Body of pancreas (tissue), 4 donors: ENCODE data around the gene TRIM5. TPM values are rescaled to one million over a fixed set of nuclear protein-coding genes. Genes with fewer than 3 reads are reported as not detected.

Source experiments
- ATAC-seq: fragments of 150-250 bp; one replicate; pipeline ENCODE4 v1.9.1; 2016
- DNase-seq, 4 donors: peaks; one replicate each; pipeline ENCODE4 v3.0.0-alpha.2; 2019
- H3K27ac ChIP-seq, 4 donors: fragments of 200-600 bp; sonication (generic); 1 replicate in 3 of 4; 2 replicates in 1 of 4; pipeline versions ENCODE4 v1.5.1 to v1.6.1; 2016 to 2019; ENCODE audit warnings: mild to moderate bottlenecking in 1 of 4, mixed read lengths in 1 of 4, moderate library complexity in 1 of 4
- H3K27me3 ChIP-seq, 2 donors: fragments of 200-600 bp; sonication (generic); one replicate each; pipeline ENCODE4 v1.6.0; 2016; ENCODE audit warnings: mild to moderate bottlenecking in 1 of 2
- H3K36me3 ChIP-seq, 2 donors: fragments of 200-600 bp; sonication (generic); replicated peaks in 1 of 2; 2 replicates each; pipeline ENCODE4 v1.5.1; 2016; ENCODE audit warnings: low read depth in 2 of 2; ENCODE audit not compliant: insufficient read depth in 1 of 2
- H3K4me1 ChIP-seq: fragments of 200-600 bp; sonication (generic); one replicate; pipeline ENCODE4 v1.6.0; 2016
- H3K4me3 ChIP-seq, 2 donors: fragments of 200-600 bp; sonication (generic); 1 replicate in 1 of 2; 2 replicates in 1 of 2; pipeline ENCODE4 v1.5.1; 2016 to 2019
- H3K9me3 ChIP-seq, 3 donors: fragments of 200-600 bp; sonication (generic); 1 replicate in 2 of 3; 2 replicates in 1 of 3; pipeline ENCODE4 v1.5.1; 2016
- POLR2A ChIP-seq, 3 donors: fragments of 450-650 bp; IDR thresholded peaks; one replicate each; pipeline ENCODE4 v1.6.1; 2016; ENCODE audit warnings: antibody characterized with exemption in 3 of 3, mild to moderate bottlenecking in 2 of 3
- WGBS, 2 donors: methylation state at CpG; one replicate each; pipeline ENCODE4 v1.1.5; 2017; 5-methylcytosine and 5-hydroxymethylcytosine counted together
- intact Hi-C: fragments of 100-400 bp; cut with DNase I; formaldehyde crosslinking; loops from one replicate; pipeline ENCODE4 v1.15.1; 2023
- total RNA-seq, 2 donors: library from RNA; depleted of rRNA; stranded (reverse); fragments of >200 nt; gene quantifications; one replicate each; pipeline ENCODE4 v1.1.0, GENCODE V29; 2016
- TF ChIP-seq, protein P1 (sequence below), 7 experiments: fragments of 450-650 bp in 4 of 7; fragments of 200-600 bp in 3 of 7; sonication (generic) in 3 of 7; IDR thresholded peaks; one replicate each; pipeline ENCODE4 v1.5.1; 2016 to 2019; ENCODE audit warnings: antibody characterized with exemption in 7 of 7

The TRIM5 gene
- total RNA-seq, 2 donors from 2014 or later, result 18.7 to 25.1 TPM

DNA sequence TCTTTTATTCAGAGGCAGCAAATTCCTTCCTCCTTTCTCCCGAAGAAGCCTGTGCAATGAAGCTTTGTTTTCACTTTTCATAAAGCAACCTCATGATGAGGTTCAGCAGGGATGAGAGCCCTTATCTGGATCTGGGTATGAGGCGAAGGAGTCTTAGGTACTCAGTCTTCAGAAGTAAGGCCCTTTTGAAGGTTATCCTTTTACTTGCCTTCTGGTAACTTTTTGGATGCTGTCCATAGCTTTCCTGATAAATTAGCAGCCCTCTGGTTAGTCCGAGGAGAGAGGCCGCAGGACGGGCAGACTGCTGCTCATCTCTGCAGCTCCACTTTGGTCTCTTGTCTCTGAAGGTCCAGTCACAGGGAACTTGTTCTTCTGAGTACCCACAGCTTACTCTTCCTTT is 5.9 kb upstream of the TRIM5 start:
- Histone ChIP-seq H3K4me1 (peaks cover 7% of the 10 kb centered on the region), H3K36me3 (no peaks in the 10 kb centered on the region), H3K27me3 (no peaks in the 10 kb centered on the region), H3K9me3 (no peaks in the 10 kb centered on the region), H3K4me3 (no peak overlapping the region), H3K27ac (peak overlapping the region in 3 of 4 donors; percentile 39 to 84 (median 83))
- TF ChIP-seq, protein P1, sequence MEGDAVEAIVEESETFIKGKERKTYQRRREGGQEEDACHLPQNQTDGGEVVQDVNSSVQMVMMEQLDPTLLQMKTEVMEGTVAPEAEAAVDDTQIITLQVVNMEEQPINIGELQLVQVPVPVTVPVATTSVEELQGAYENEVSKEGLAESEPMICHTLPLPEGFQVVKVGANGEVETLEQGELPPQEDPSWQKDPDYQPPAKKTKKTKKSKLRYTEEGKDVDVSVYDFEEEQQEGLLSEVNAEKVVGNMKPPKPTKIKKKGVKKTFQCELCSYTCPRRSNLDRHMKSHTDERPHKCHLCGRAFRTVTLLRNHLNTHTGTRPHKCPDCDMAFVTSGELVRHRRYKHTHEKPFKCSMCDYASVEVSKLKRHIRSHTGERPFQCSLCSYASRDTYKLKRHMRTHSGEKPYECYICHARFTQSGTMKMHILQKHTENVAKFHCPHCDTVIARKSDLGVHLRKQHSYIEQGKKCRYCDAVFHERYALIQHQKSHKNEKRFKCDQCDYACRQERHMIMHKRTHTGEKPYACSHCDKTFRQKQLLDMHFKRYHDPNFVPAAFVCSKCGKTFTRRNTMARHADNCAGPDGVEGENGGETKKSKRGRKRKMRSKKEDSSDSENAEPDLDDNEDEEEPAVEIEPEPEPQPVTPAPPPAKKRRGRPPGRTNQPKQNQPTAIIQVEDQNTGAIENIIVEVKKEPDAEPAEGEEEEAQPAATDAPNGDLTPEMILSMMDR (IDR thresholded peaks at IDR 0.05), result no peak
- TF ChIP-seq POLR2A (IDR thresholded peaks at IDR 0.05), result no peak
- WGBS, 2 donors, result 40 to 51% methylated on average over 5 of the region's 5 CpGs
- DNase-seq (no peak), ATAC-seq (no peak)
- intact Hi-C loops, result no loop called here

- Histone ChIP-seq H3K27ac (peak overlapping the region in 3 of 4 donors; percentile 39 to 84 (median 83)), H3K9me3 (no peaks in the 10 kb centered on the region), H3K27me3 (no peaks in the 10 kb centered on the region), H3K4me1 (peaks cover 9% of the 10 kb centered on the region), H3K4me3 (no peak overlapping the region), H3K36me3 (no peaks in the 10 kb centered on the region)
- no peak for TF ChIP-seq POLR2A (IDR thresholded peaks at IDR 0.05)
- TF ChIP-seq, protein P1 (IDR thresholded peaks at IDR 0.05), result no peak
- WGBS, 2 donors, result 38 to 42% methylated on average over 5 of the region's 5 CpGs
- ATAC-seq (peak; percentile 45), DNase-seq (no peak)
- intact Hi-C loops, result no loop called here
Measured at GRCh38 chr11:5690216-5690615, 5.3 kb upstream of the TRIM5 start.

GRCh38 chr11:5689551-5689983 is 4.7 kb upstream of the TRIM5 start, which contains the start of gene TRIM22:
Gene TRIM22, plus strand, starts transcription at chr11:5689790. Its CDS starts 6,443 bp downstream, at chr11:5696233.
- 20 to 33% methylated on average over 2 of the region's 2 CpGs for whole genome bisulfite sequencing, 2 donors
- TF ChIP-seq, protein P1 (IDR thresholded peaks at IDR 0.05), result no peak
- TF ChIP-seq POLR2A (IDR thresholded peaks at IDR 0.05), result peak in 1 of 3 donors; percentile 25
- H3K4me3 ChIP-seq, result no peak within 1 kb of the TSS
- ATAC-seq, result peak; percentile 19
- peaks cover 11% of the 10 kb centered on the region for H3K4me1 ChIP-seq
- peak in 1 of 4 donors; percentile 39 for DNase-seq
- peak within 1 kb of the TSS in 3 of 4 donors; percentile 39 to 84 (median 83) for H3K27ac ChIP-seq
- intact Hi-C loops, result no loop called here
- no peaks in the 10 kb centered on the region for H3K27me3 ChIP-seq
- no peaks in the 10 kb centered on the region for H3K36me3 ChIP-seq
- H3K9me3 ChIP-seq, result no peaks in the 10 kb centered on the region

DNA sequence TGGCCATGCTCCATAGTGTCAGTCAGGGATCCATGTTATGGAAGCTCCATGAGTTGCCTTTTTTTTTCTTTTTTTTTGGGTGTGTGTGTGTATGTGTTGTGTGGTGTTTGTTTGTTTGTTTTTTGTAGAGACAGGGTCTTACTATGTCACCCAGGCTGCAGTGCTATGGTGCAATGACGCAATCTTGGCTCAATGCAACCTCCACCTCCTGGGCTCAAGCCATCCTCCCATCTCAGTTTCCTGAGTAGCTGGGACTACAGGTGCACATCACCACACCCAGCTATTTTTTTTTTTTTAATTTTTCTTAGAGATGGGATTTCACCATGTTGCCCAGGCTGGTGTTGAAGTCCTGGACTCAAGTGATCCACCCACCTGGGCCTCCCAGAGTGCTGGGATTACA is 3.6 kb upstream of the TRIM5 start:
- H3K4me1 ChIP-seq, result peaks cover 14% of the 10 kb centered on the region

More for the DNA sequence above, 3.6 kb upstream of the TRIM5 start:
- intact Hi-C loops, result no loop called here
- no peak for ATAC-seq
- Histone ChIP-seq H3K9me3 (no peaks in the 10 kb centered on the region), H3K27me3 (no peaks in the 10 kb centered on the region), H3K4me3 (no peak overlapping the region), H3K27ac (peak overlapping the region in 1 of 4 donors; percentile 84), H3K36me3 (no peaks in the 10 kb centered on the region)
- TF ChIP-seq, protein P1 (IDR thresholded peaks at IDR 0.05), result no peak
- 95 to 100% methylated on average over 1 of the region's 1 CpG for WGBS, 2 donors
- no peak for DNase-seq
